Uterus (tissue), 2 donors: ENCODE data around the gene SYTL2.

Experiments used
- POLR2A ChIP-seq, 2 donors: fragments of 450-650 bp; IDR thresholded peaks; one replicate each; pipeline ENCODE4 v1.6.1; 2016; ENCODE audit warnings: antibody characterized with exemption in 2 of 2, mild to moderate bottlenecking in 1 of 2, moderate library complexity in 1 of 2
- TF ChIP-seq, protein P1 (sequence below), 4 experiments: fragments of 200-600 bp in 2 of 4; fragments of 450-650 bp in 2 of 4; sonication (generic) in 2 of 4; IDR thresholded peaks; one replicate each; pipeline ENCODE4 v1.5.1; 2016 to 2019; ENCODE audit warnings: antibody characterized with exemption in 4 of 4, mild to moderate bottlenecking in 2 of 4, moderate library complexity in 1 of 4

DNA sequence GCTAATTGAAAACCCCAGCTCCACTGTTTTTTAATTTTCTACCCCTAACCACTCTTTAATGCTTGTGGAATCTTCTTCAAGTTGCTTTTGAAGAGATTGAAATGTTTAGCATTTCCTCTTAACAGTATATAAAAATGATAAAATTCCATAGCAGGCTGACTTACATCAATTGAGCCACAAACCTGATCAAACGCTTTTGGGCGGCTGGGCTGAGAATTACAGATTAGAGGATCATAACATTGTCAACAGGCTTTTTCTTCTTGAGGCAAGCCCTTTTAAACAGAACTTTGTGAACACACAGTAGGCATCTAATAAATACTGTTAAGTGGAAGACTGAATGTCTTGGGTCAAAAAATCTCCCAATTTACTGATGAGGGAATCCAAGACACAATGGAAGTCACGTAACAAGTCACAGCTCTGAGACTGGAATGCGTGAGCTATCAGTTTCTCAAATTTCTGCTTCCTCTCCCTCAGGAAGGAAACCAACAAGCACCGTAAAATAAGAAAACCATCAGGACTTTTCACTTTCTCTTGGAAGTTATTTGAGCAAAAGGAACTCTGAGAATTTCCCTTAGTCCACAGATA, 75.0 kb downstream of the SYTL2 start:
- TF ChIP-seq, protein P1, sequence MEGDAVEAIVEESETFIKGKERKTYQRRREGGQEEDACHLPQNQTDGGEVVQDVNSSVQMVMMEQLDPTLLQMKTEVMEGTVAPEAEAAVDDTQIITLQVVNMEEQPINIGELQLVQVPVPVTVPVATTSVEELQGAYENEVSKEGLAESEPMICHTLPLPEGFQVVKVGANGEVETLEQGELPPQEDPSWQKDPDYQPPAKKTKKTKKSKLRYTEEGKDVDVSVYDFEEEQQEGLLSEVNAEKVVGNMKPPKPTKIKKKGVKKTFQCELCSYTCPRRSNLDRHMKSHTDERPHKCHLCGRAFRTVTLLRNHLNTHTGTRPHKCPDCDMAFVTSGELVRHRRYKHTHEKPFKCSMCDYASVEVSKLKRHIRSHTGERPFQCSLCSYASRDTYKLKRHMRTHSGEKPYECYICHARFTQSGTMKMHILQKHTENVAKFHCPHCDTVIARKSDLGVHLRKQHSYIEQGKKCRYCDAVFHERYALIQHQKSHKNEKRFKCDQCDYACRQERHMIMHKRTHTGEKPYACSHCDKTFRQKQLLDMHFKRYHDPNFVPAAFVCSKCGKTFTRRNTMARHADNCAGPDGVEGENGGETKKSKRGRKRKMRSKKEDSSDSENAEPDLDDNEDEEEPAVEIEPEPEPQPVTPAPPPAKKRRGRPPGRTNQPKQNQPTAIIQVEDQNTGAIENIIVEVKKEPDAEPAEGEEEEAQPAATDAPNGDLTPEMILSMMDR (IDR thresholded peaks at IDR 0.05): no peak
- no peak for TF ChIP-seq POLR2A (IDR thresholded peaks at IDR 0.05)
